CD4-positive, alpha-beta memory T cell (primary cell): Measurements from ENCODE around the gene MINDY2. TPM values are rescaled to one million over a fixed set of nuclear protein-coding genes. Genes with fewer than 3 reads are reported as not detected.

Source experiments
- CTCF ChIA-PET: fragments of 350-600 bp; sonication (Branson Sonifier 250); formaldehyde crosslinking; loops from one replicate; lab custom pipeline; 2021; ENCODE audit warnings: inconsistent platforms; ENCODE audit not compliant: partially characterized antibody; lab: Charles Lee
- POLR2A ChIA-PET: fragments of 350-600 bp; sonication (Branson Sonifier 250); formaldehyde crosslinking; loops from one replicate; lab custom pipeline; 2021; ENCODE audit not compliant: partially characterized antibody; lab: Charles Lee
- DNase-seq, 5 donors: peaks; one replicate each; pipeline versions ENCODE4 v3.0.0 to v3.0.0-alpha.2; 2020 to 2022; ENCODE audit warnings: mixed read lengths in 1 of 5
- H3K27ac ChIP-seq: one replicate; pipeline ENCODE4 v1.7.0; 2013; ENCODE audit warnings: low read depth, low read length
- H3K27me3 ChIP-seq: 2 replicates; pipeline ENCODE4 v1.7.0; 2013; ENCODE audit warnings: mild to moderate bottlenecking, low read length, moderate library complexity; ENCODE audit not compliant: insufficient read depth
- H3K36me3 ChIP-seq: 2 replicates; pipeline ENCODE4 v1.7.0; 2013; ENCODE audit warnings: mild to moderate bottlenecking, low read length, moderate library complexity; ENCODE audit not compliant: insufficient read depth
- H3K4me1 ChIP-seq: 2 replicates; pipeline ENCODE4 v1.7.0; 2013; ENCODE audit warnings: mild to moderate bottlenecking, low read length, moderate library complexity; ENCODE audit not compliant: insufficient read depth
- H3K4me3 ChIP-seq, 2 donors: one replicate each; pipeline ENCODE4 v1.7.0; 2013; ENCODE audit warnings: low read length in 2 of 2, mild to moderate bottlenecking in 1 of 2
- H3K9me3 ChIP-seq, 2 donors: one replicate each; pipeline ENCODE4 v1.7.0; 2013; ENCODE audit warnings: low read length in 2 of 2, control low read depth in 1 of 2; ENCODE audit not compliant: control insufficient read depth in 1 of 2
- H3K27ac Mint-ChIP-seq, 7 donors: one replicate each; pipeline ENCODE4 v1.8.0; 2020 to 2021; ENCODE audit warnings: mixed read lengths in 7 of 7, mild to moderate bottlenecking in 6 of 7, inconsistent platforms in 3 of 7, moderate library complexity in 3 of 7
- H3K27me3 Mint-ChIP-seq, 2 donors: one replicate each; pipeline ENCODE4 v1.8.0; 2020 to 2021; ENCODE audit warnings: mixed read lengths in 2 of 2
- H3K36me3 Mint-ChIP-seq, 2 donors: one replicate each; pipeline ENCODE4 v1.8.0; 2020 to 2021; ENCODE audit warnings: mixed read lengths in 2 of 2, inconsistent platforms in 1 of 2, mild to moderate bottlenecking in 1 of 2
- H3K4me1 Mint-ChIP-seq, 4 donors: one replicate each; pipeline ENCODE4 v1.8.0; 2020 to 2021; ENCODE audit warnings: mixed read lengths in 4 of 4, mild to moderate bottlenecking in 1 of 4
- H3K4me3 Mint-ChIP-seq, 8 donors: one replicate each; pipeline ENCODE4 v1.8.0; 2020 to 2021; ENCODE audit warnings: mixed read lengths in 8 of 8, mild to moderate bottlenecking in 7 of 8, moderate library complexity in 6 of 8, inconsistent platforms in 3 of 8
- H3K9me3 Mint-ChIP-seq, 8 donors: one replicate each; pipeline ENCODE4 v1.8.0; 2020 to 2021; ENCODE audit warnings: mixed read lengths in 8 of 8, mild to moderate bottlenecking in 5 of 8, inconsistent platforms in 3 of 8, moderate library complexity in 1 of 8
- intact Hi-C: fragments of 100-400 bp; cut with micrococcal nuclease; formaldehyde crosslinking; loops from one replicate; pipeline ENCODE4 v1.15.1; 2023
- polyA plus RNA-seq, 2 donors: library from polyadenylated mRNA; unstranded; fragments of 300-500 nt; fragmentation: Illumina TruSeq; gene quantifications; one replicate each; pipeline ENCODE4 v1.2.3, GENCODE V29; 2021
- total RNA-seq, 2 experiments: library from RNA; stranded (reverse); gene quantifications; one replicate each; pipeline ENCODE4 v1.2.3, GENCODE V29; 2021

Gene MINDY2
- total and polyA plus RNA-seq, 4 experiments from 2014 or later, result 15.4 to 20.5 (median 16.7) TPM

DNA sequence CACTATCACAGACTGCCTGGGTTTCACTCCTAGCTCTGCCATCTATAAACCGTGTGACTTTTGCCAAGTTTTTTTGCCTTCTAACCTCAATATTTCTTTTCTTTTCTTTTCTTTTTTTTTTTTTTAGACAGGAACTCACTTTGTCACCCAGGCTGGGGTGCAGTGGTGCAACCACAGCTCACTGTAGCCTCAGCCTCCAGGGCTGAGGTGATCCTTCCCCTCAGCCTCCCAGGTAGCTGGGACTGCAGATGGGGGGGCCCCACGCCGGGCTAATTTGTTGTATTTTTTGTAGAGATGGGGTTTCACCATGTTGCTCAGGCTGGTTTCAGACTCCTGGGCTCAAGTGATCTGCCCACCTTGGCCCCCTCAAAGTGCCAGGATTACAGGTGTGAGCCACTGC, 18.4 kb upstream of the MINDY2 start:
- H3K36me3 ChIP-seq, result no peaks in the 10 kb centered on the region
- H3K4me3 ChIP-seq, result no peak overlapping the region
- ChIA-PET CTCF (interaction anchor here (2.3 kb wide), 1 partner anchor 18 kb away, joined by 10 read pairs; the partner anchor contains the start of gene MINDY2), POLR2A (interaction anchor here (1.0 kb wide), 1 partner anchor 18 kb away, joined by 6 read pairs; the partner anchor contains the start of gene MINDY2)
- peaks cover 17% of the 10 kb centered on the region for H3K4me1 ChIP-seq
- peaks cover 12 to 27% (median 18%) of the 10 kb centered on the region in 4 donors for H3K4me1 Mint-ChIP-seq
- intact Hi-C loops, result no loop called here
- peaks cover 0 to 15% of the 10 kb centered on the region in 2 donors for H3K36me3 Mint-ChIP-seq
- no peaks in the 10 kb centered on the region for H3K9me3 ChIP-seq
- H3K4me3 Mint-ChIP-seq, result no peak overlapping the region
- no peak overlapping the region for H3K27ac Mint-ChIP-seq
- H3K27me3 Mint-ChIP-seq, result peaks cover 0 to 1% of the 10 kb centered on the region in 2 donors
- peaks cover 0 to 2% (median 0%) of the 10 kb centered on the region in 8 donors for H3K9me3 Mint-ChIP-seq
- H3K27ac ChIP-seq, result no peak overlapping the region
- no peak for DNase-seq
- H3K27me3 ChIP-seq, result no peaks in the 10 kb centered on the region

DNA sequence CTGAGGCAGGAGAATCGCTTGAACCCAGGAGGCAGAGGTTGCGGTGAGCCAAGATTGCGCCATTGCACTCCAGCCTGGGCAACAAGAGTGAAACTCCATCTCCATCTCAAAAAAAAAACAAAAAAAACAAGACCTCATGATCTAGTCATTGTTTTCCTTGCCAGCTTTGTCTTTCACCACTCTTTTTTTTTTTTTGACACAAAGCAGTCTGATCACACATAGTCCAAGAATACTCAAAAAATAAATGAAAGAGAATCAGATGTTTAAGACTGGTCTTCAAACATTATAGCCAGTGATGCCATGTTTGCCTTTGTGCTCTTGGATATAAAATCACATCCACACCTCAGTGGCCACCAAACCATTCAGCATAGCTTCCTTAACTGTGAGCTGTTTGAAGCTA, 15.8 kb upstream of the MINDY2 start:
- Mint-ChIP-seq H3K9me3 (no peaks in the 10 kb centered on the region), H3K27ac (no peak overlapping the region), H3K36me3 (no peaks in the 10 kb centered on the region), H3K4me1 (peaks cover 2 to 5% (median 4%) of the 10 kb centered on the region in 4 donors), H3K27me3 (peaks cover 0 to 1% of the 10 kb centered on the region in 2 donors), H3K4me3 (no peak overlapping the region)
- H3K27me3 ChIP-seq, result no peaks in the 10 kb centered on the region
- ChIA-PET CTCF (interaction anchor here (1.2 to 1.9 kb wide), 2 partner anchors 13 to 16 kb away, joined by 3 to 7 read pairs; partner anchors contain the start of gene MINDY2), POLR2A (no interaction called here)
- DNase-seq, result no peak
- no peak overlapping the region for H3K27ac ChIP-seq
- intact Hi-C loops, result no loop called here
- no peak overlapping the region for H3K4me3 ChIP-seq
- peaks cover 5% of the 10 kb centered on the region for H3K4me1 ChIP-seq
- H3K9me3 ChIP-seq, result no peaks in the 10 kb centered on the region
- no peaks in the 10 kb centered on the region for H3K36me3 ChIP-seq

DNA sequence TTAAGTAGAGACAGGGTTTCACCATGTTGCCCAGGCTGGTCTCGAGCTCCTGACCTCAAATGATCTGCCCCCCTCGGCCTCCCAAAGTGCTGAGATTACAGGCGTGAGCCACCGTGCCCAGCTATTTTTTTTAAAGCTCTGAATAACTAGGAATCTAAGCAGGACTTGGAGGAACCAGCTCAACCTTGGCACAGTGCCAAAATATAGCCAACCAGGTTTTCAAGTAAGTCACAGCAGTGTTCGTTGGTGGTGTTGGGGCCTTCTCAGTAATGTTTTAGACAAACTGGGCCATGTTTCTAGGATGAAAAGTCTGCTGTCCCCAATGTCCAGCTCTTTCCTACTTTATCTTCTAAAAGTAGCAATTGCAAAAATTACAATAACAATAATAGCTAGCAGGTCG, 15.1 kb upstream of the MINDY2 start:
- Mint-ChIP-seq H3K27me3 (peaks cover 0 to 1% of the 10 kb centered on the region in 2 donors), H3K36me3 (no peaks in the 10 kb centered on the region), H3K9me3 (no peaks in the 10 kb centered on the region), H3K4me1 (no peaks in the 10 kb centered on the region), H3K27ac (no peak overlapping the region), H3K4me3 (no peak overlapping the region)
- no peaks in the 10 kb centered on the region for H3K9me3 ChIP-seq
- H3K4me3 ChIP-seq, result no peak overlapping the region
- POLR2A ChIA-PET, result no interaction called here
- no peaks in the 10 kb centered on the region for H3K4me1 ChIP-seq
- no peak overlapping the region for H3K27ac ChIP-seq
- CTCF ChIA-PET, result interaction anchor here (1.2 to 1.9 kb wide), 3 partner anchors 13 to 528 kb away, joined by 3 to 7 read pairs (median 4); partner anchors contain the start of gene MINDY2
- no peak for DNase-seq
- intact Hi-C loops, result no loop called here
- H3K36me3 ChIP-seq, result no peaks in the 10 kb centered on the region
- no peaks in the 10 kb centered on the region for H3K27me3 ChIP-seq

DNA sequence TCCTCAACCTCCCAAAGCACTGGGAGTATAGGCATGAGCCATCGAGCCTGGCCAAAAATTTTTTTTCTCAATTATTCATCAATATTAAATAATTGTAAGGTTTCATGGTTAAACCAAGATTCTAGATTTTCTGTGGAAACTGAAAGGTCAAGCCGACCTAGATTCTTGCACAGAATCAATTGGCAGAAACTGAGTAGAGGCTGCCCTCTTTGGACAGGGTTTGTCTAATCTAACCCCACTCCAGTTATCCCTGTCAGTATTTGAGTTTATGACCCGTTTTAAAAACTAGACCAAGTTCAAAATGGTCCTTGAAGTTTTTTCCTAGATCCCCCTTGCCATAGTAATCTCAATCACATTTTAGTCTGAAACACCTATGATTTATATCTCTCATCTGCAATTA, 13.0 kb upstream of the MINDY2 start:
- no peaks in the 10 kb centered on the region for H3K9me3 ChIP-seq
- H3K36me3 Mint-ChIP-seq, result no peaks in the 10 kb centered on the region
- no peak overlapping the region for H3K27ac Mint-ChIP-seq
- H3K4me3 ChIP-seq, result no peak overlapping the region
- DNase-seq, result no peak
- no peaks in the 10 kb centered on the region for H3K4me1 ChIP-seq
- H3K27me3 Mint-ChIP-seq, result peaks cover 0 to 3% of the 10 kb centered on the region in 2 donors
- H3K4me1 Mint-ChIP-seq, result no peaks in the 10 kb centered on the region
- H3K9me3 Mint-ChIP-seq, result peaks cover 0 to 3% (median under 1%) of the 10 kb centered on the region in 8 donors
- H3K4me3 Mint-ChIP-seq, result no peak overlapping the region
- POLR2A ChIA-PET, result interaction anchor here (1.1 kb wide), 1 partner anchor 10 kb away, joined by 3 read pairs; no protein-coding TSS in a partner anchor
- H3K27me3 ChIP-seq, result no peaks in the 10 kb centered on the region
- CTCF ChIA-PET, result interaction anchor here (0.7 to 0.9 kb wide), 2 partner anchors 80 to 530 kb away, joined by 3 to 4 read pairs; no protein-coding TSS in a partner anchor
- intact Hi-C loops, result no loop called here
- H3K36me3 ChIP-seq, result no peaks in the 10 kb centered on the region
- no peak overlapping the region for H3K27ac ChIP-seq

DNA sequence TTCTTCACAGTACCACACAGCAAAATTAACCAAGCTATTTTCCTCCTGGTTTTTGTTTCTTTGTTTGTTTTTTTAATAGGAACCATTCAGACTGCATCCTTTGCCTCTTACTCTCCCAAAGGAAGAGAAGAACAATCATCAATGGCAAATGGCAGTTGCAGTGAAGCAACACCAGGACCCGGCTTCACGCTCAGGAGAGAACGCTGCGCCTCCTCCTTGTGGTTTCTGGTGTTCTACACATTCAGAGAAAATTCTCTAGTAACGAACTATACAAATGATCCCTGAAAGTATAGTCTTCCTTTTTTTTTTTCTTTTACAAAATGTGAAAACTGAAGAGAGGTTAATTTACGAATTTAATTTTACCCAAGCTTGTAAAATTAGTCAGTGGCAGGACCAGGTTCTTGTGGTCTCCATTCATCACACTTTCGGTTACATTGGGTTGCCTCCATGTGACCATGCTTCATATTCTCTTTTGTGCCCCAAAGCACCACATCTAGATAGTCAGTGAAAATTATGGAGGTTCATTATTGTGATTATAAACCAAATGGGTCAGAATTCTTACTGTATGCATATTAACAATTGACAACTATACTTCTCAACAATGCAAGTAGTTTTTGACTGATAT, 10.6 kb upstream of the MINDY2 start:
- no peak overlapping the region for H3K27ac ChIP-seq
- H3K9me3 ChIP-seq, result no peaks in the 10 kb centered on the region
- Mint-ChIP-seq H3K36me3 (no peaks in the 10 kb centered on the region), H3K4me1 (no peaks in the 10 kb centered on the region), H3K4me3 (no peak overlapping the region), H3K9me3 (peaks cover 0 to 17% (median 9%) of the 10 kb centered on the region in 8 donors), H3K27ac (no peak overlapping the region), H3K27me3 (peaks cover 0 to 3% of the 10 kb centered on the region in 2 donors)
- no peak overlapping the region for H3K4me3 ChIP-seq
- no peak for DNase-seq
- no peaks in the 10 kb centered on the region for H3K36me3 ChIP-seq
- CTCF ChIA-PET, result interaction anchor here (0.6 to 2.5 kb wide), 9 partner anchors 10 to 532 kb away, joined by 3 to 10 read pairs (median 3); partner anchors contain the start of genes ADAM10 and MINDY2
- intact Hi-C loops, result loop anchor here (1.0 kb wide), 1 partner anchor 533 kb away; no protein-coding TSS in a partner anchor
- no peaks in the 10 kb centered on the region for H3K27me3 ChIP-seq
- H3K4me1 ChIP-seq, result no peaks in the 10 kb centered on the region
- POLR2A ChIA-PET, result interaction anchor here (1.2 to 3.7 kb wide), 3 partner anchors 10 kb away, joined by 3 to 18 read pairs (median 6); partner anchors contain the start of gene MINDY2

DNA sequence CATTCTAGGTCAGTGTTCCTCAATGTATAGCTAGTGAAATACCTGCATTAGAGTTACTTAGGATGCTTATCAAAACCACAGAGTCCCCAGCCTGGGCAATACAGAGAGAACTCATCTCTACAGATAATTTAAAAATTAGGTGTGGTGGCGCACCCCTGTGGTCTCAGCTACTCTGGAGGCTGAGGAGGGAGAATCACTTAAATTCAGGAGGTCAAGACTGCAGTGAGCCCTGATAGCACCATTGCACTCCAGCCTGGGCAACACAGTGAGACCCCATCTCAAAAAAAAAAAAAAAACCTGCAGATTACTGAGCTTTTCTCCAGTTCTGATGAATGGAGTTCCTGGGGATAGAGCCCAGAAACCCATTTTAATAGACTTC, 10.1 kb upstream of the MINDY2 start:
- Mint-ChIP-seq H3K9me3 (peaks cover 0 to 17% (median 9%) of the 10 kb centered on the region in 8 donors), H3K27me3 (peaks cover 0 to 3% of the 10 kb centered on the region in 2 donors), H3K4me3 (no peak overlapping the region), H3K4me1 (no peaks in the 10 kb centered on the region), H3K36me3 (no peaks in the 10 kb centered on the region), H3K27ac (no peak overlapping the region)
- Histone ChIP-seq H3K9me3 (no peaks in the 10 kb centered on the region), H3K4me3 (no peak overlapping the region), H3K4me1 (no peaks in the 10 kb centered on the region), H3K27me3 (no peaks in the 10 kb centered on the region), H3K36me3 (no peaks in the 10 kb centered on the region), H3K27ac (no peak overlapping the region)
- POLR2A ChIA-PET, result interaction anchor here (1.3 to 3.7 kb wide), 2 partner anchors 10 to 11 kb away, joined by 3 to 18 read pairs; partner anchors contain the start of gene MINDY2
- DNase-seq, result no peak
- intact Hi-C loops, result loop anchor here (1.0 kb wide), 1 partner anchor 534 kb away; no protein-coding TSS in a partner anchor
- CTCF ChIA-PET, result interaction anchor here (0.6 to 2.5 kb wide), 6 partner anchors 10 to 533 kb away, joined by 3 to 10 read pairs (median 4); partner anchors contain the start of gene MINDY2

DNA sequence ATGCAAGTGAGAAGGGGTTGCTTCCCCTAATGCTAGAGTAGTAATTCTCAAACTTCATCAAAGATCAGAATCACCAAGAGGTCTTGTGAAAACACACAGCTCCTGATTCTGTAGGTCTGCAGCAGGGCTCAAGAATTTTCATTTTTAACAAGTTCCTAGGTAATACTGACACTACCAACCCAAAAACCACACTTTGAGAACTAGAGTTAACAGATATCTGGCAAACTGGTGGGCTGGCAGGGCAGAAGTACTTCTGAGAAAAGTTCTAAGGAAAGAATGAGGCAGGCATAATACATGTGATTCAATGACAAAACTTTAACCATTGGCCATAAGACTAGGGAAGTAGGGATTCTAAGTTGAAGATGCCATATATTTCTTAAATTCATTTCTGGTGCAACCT, 8.8 kb upstream of the MINDY2 start:
- Histone ChIP-seq H3K4me1 (no peaks in the 10 kb centered on the region), H3K9me3 (no peaks in the 10 kb centered on the region), H3K4me3 (no peak overlapping the region), H3K36me3 (no peaks in the 10 kb centered on the region), H3K27ac (no peak overlapping the region), H3K27me3 (no peaks in the 10 kb centered on the region)
- peaks cover 0 to 17% (median 9%) of the 10 kb centered on the region in 8 donors for H3K9me3 Mint-ChIP-seq
- H3K4me1 Mint-ChIP-seq, result no peaks in the 10 kb centered on the region
- DNase-seq, result no peak
- H3K27ac Mint-ChIP-seq, result no peak overlapping the region
- peaks cover 0 to 3% of the 10 kb centered on the region in 2 donors for H3K27me3 Mint-ChIP-seq
- H3K36me3 Mint-ChIP-seq, result no peaks in the 10 kb centered on the region
- ChIA-PET CTCF (interaction anchor here (1.1 kb wide), 1 partner anchor 17 kb away, joined by 4 read pairs; no protein-coding TSS in a partner anchor), POLR2A (interaction anchor here (3.7 kb wide), 1 partner anchor 9 kb away, joined by 18 read pairs; the partner anchor contains the start of gene MINDY2)
- no peak overlapping the region for H3K4me3 Mint-ChIP-seq
- intact Hi-C loops, result no loop called here
